NK-92 (cell line): ENCODE results near the gene FILIP1L.

Experiments used
- DNase-seq: peaks from one replicate; lab custom pipeline; 2025; ENCODE audit not compliant: unreplicated experiment; lab: John Stamatoyannopoulos, UW

Gene FILIP1L

GRCh38 chr3:100114413-100115030 is at the start of gene FILIP1L:
FILIP1L (minus strand) TSS chr3:100114501.
- DNase-seq, result no peak

- no peak for DNase-seq
Observed at GRCh38 chr3:100163787-100164186, 49.5 kb upstream of the FILIP1L start.

- no peak for DNase-seq
Observed at GRCh38 chr3:100160521-100160920, 46.2 kb upstream of the FILIP1L start.

GRCh38 chr3:100159331-100160153 is 45.2 kb upstream of the FILIP1L start:
- no peak for DNase-seq

- no peak for DNase-seq
Observed at GRCh38 chr3:100158918-100159330, 44.6 kb upstream of the FILIP1L start.

GRCh38 chr3:100157685-100158084 is 43.4 kb upstream of the FILIP1L start:
- no peak for DNase-seq

- no peak for DNase-seq
Observed at GRCh38 chr3:100155590-100155989, 41.3 kb upstream of the FILIP1L start.

- no peak for DNase-seq
Observed at GRCh38 chr3:100155128-100155527, 40.8 kb upstream of the FILIP1L start.

GRCh38 chr3:100154171-100154570 is 39.9 kb upstream of the FILIP1L start:
- no peak for DNase-seq

- DNase-seq, result no peak
Observed at GRCh38 chr3:100151024-100151707, 36.9 kb upstream of the FILIP1L start.

- no peak for DNase-seq
Observed at GRCh38 chr3:100150473-100150872, 36.2 kb upstream of the FILIP1L start.

GRCh38 chr3:100149713-100150415 is 35.6 kb upstream of the FILIP1L start:
- no peak for DNase-seq

GRCh38 chr3:100149130-100149529 is 34.8 kb upstream of the FILIP1L start:
- no peak for DNase-seq

GRCh38 chr3:100144255-100144866 is 30.1 kb upstream of the FILIP1L start:
- DNase-seq, result no peak

- DNase-seq, result no peak
Observed at GRCh38 chr3:100141586-100141985, 27.3 kb upstream of the FILIP1L start.

- no peak for DNase-seq
Observed at GRCh38 chr3:100140976-100141375, 26.7 kb upstream of the FILIP1L start.

GRCh38 chr3:100136921-100137320 is 22.6 kb upstream of the FILIP1L start:
- DNase-seq, result no peak

- no peak for DNase-seq
Observed at GRCh38 chr3:100131241-100131640, 16.9 kb upstream of the FILIP1L start.

- DNase-seq, result no peak
Observed at GRCh38 chr3:100129941-100130340, 15.6 kb upstream of the FILIP1L start.

- DNase-seq, result no peak
Observed at GRCh38 chr3:100128565-100128964, 14.3 kb upstream of the FILIP1L start.

- DNase-seq, result no peak
Observed at GRCh38 chr3:100127792-100128191, 13.5 kb upstream of the FILIP1L start.
